BLaER1 treated with 17β-estradiol and CSF1 and Interleukin-3, amounts not matched to agents 10 nM and 100 nM (cell line): Measurements from ENCODE around the gene MYO18B.

Experiments used
- H3K27ac ChIP-seq, 11 experiments: shearing (Covaris generic); formaldehyde crosslinking; 2 replicates each; pipeline ENCODE4 v1.8.1; 2022
- H3K27me3 ChIP-seq, 11 experiments: shearing (Covaris generic); formaldehyde crosslinking; 2 replicates each; pipeline ENCODE4 v1.8.1; 2022
- H3K36me3 ChIP-seq, 11 experiments: shearing (Covaris generic); formaldehyde crosslinking; 2 replicates each; pipeline ENCODE4 v1.8.1; 2022
- H3K4me1 ChIP-seq, 10 experiments: shearing (Covaris generic); formaldehyde crosslinking; 2 replicates each; pipeline ENCODE4 v1.8.1; 2022
- H3K4me2 ChIP-seq, 11 experiments: shearing (Covaris generic); formaldehyde crosslinking; 2 replicates each; pipeline ENCODE4 v1.8.1; 2022
- H3K4me3 ChIP-seq, 10 experiments: shearing (Covaris generic); formaldehyde crosslinking; 2 replicates each; pipeline ENCODE4 v1.8.1; 2022
- H3K9ac ChIP-seq, 11 experiments: shearing (Covaris generic); formaldehyde crosslinking; 2 replicates each; pipeline ENCODE4 v1.8.1; 2022
- H3K9me3 ChIP-seq, 11 experiments: shearing (Covaris generic); formaldehyde crosslinking; replicated peaks in 1 of 11; 2 replicates each; pipeline ENCODE4 v1.8.1; 2022
- H4K20me1 ChIP-seq, 11 experiments: shearing (Covaris generic); formaldehyde crosslinking; 2 replicates each; pipeline ENCODE4 v1.8.1; 2022
- Cebpa-rat ChIP-seq, 11 experiments: shearing (Covaris generic); IDR thresholded peaks; 2 replicates each; pipeline ENCODE4 v1.8.1; 2022

Gene MYO18B

GRCh38 chr22:26050079-26050478 lies 308.1 kb downstream of the MYO18B start:
- Histone ChIP-seq H4K20me1 (no peaks in the 10 kb centered on the region), H3K9me3 (no peaks in the 10 kb centered on the region), H3K4me1 (peaks cover 7 to 33% (median 25%) of the 10 kb centered on the region in 10 experiments; a peak in 19 of 20 replicates), H3K9ac (no peak overlapping the region), H3K27ac (no peak overlapping the region), H3K4me3 (no peak overlapping the region), H3K36me3 (no peaks in the 10 kb centered on the region), H3K27me3 (no peaks in the 10 kb centered on the region), H3K4me2 (no peak overlapping the region)
- no peak for TF ChIP-seq Cebpa-rat (IDR thresholded peaks at IDR 0.05)

DNA sequence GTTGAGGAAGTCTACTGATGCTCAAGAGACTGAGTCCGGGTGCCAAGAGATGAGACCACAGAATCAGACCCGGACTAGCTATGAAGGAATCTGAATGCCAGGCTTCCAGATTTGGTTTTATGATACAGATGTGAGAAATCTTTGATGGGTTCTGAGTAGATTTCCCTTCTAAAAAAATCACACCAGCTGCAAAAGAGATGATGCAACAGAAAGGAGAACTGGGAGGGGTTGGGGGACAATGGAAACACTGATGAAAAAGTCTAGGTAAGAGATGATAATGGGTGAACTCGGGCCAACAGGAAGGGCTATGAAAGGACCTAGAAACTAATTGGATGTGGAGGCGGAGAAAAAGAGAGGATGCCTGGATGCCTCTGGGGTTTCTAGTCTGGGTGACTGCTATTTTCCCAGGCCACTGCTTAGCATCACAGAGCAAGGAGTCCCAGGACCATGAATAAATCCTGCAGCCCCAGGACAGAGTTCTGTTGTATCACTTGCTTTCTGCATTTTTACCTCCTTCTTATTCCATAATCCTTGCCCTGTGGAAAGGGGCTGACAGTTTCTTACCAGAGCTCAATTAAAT lies 311.8 kb downstream of the MYO18B start:
- Histone ChIP-seq H3K4me2 (peak overlapping the region; percentile 3 to 85 (median 66); a peak in 20 of 22 replicates), H3K4me3 (no peak overlapping the region), H3K9me3 (no peaks in the 10 kb centered on the region), H3K36me3 (no peaks in the 10 kb centered on the region), H3K27me3 (peaks cover 0 to 9% (median 0%) of the 10 kb centered on the region in 11 experiments; a peak in 1 of 22 replicates), H3K27ac (peak overlapping the region in 2 of 11 experiments; percentile 4 to 5; a peak in 2 of 22 replicates), H3K9ac (no peak overlapping the region), H3K4me1 (peaks cover 7 to 58% (median 47%) of the 10 kb centered on the region in 10 experiments; a peak in 19 of 20 replicates), H4K20me1 (no peaks in the 10 kb centered on the region)
- peak in 4 of 11 experiments; percentile 31 to 59 (median 44); a peak in 4 of 22 replicates for TF ChIP-seq Cebpa-rat (IDR thresholded peaks at IDR 0.05)

- TF ChIP-seq Cebpa-rat (IDR thresholded peaks at IDR 0.05): no peak
- Histone ChIP-seq H3K27ac (no peak overlapping the region), H3K4me3 (no peak overlapping the region), H3K36me3 (no peaks in the 10 kb centered on the region), H4K20me1 (no peaks in the 10 kb centered on the region), H3K9me3 (no peaks in the 10 kb centered on the region), H3K4me1 (peaks cover 7 to 58% (median 47%) of the 10 kb centered on the region in 10 experiments; a peak in 19 of 20 replicates), H3K27me3 (peaks cover 0 to 9% (median 0%) of the 10 kb centered on the region in 11 experiments; a peak in 1 of 22 replicates), H3K4me2 (peak overlapping the region in 7 of 11 experiments; percentile 58 to 85 (median 77); a peak in 15 of 22 replicates), H3K9ac (no peak overlapping the region)
Observed at GRCh38 chr22:26054841-26055605, 313.0 kb downstream of the MYO18B start.

DNA sequence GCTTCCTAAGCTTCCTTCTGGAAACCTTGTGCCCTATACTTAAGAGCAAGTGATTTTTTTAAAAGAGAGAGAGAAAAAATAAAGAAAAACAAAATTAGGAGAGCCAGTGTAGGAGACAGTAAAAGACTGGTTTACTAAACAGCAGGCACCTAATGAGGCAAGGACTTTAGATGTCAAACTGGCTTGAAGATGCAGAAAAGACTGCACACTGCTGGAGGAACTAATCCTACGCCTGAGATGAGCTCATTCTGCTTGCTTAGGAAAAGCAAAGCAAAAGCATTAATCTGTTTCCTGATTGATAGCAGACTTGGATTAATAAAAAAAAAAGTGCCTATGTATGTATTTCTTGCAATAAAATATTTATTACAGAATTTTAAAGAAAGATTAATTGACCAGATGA lies 313.7 kb downstream of the MYO18B start:
- peaks cover 0 to 9% (median 0%) of the 10 kb centered on the region in 11 experiments; a peak in 1 of 22 replicates for H3K27me3 ChIP-seq
- no peak overlapping the region for H3K9ac ChIP-seq
- no peak for TF ChIP-seq Cebpa-rat (IDR thresholded peaks at IDR 0.05)
- H3K27ac ChIP-seq: no peak overlapping the region
- H3K9me3 ChIP-seq: no peaks in the 10 kb centered on the region
- peak overlapping the region in 6 of 11 experiments; percentile 68 to 85 (median 74); a peak in 10 of 22 replicates for H3K4me2 ChIP-seq
- no peaks in the 10 kb centered on the region for H4K20me1 ChIP-seq
- no peaks in the 10 kb centered on the region for H3K36me3 ChIP-seq
- peaks cover 7 to 58% (median 47%) of the 10 kb centered on the region in 10 experiments; a peak in 19 of 20 replicates for H3K4me1 ChIP-seq
- no peak overlapping the region for H3K4me3 ChIP-seq

DNA sequence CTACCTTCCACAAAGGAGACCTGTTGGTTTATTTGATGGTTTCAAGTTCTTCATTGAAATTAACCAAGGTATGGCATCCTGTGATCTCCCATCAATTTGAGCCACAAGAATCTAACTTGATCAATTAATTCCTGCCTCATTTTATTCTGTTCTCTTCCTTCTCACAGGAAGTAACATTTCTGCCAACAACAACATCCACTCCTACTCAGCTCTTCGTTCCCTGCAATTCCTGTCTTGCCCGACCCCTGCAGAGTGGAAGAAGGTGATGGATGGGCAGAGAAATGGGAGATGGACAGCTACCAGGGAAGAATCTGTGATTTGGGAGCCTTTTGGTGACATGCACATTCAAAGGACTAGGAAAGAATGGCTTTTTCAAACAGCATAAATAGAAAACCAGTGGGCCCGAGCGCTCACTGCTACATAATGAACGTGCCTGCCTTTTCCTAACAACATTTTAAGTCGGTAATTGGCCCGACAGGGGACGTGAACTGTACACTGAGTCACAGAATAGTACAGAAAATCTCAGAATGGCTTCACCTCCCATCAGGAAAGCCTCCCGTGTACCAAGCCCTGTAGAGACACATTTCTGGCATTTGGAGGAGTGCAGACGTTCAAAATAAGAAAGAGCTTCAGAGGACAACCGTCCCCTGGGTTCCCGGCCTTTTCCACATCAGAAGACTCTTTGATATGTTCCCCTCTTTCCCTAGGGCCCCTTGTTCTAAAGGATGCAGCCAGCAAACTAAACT lies 314.6 kb downstream of the MYO18B start:
- H3K36me3 ChIP-seq: no peaks in the 10 kb centered on the region
- H3K9ac ChIP-seq: no peak overlapping the region
- peaks cover 7 to 58% (median 47%) of the 10 kb centered on the region in 10 experiments; a peak in 19 of 20 replicates for H3K4me1 ChIP-seq
- H3K4me2 ChIP-seq: peak overlapping the region in 9 of 11 experiments; percentile 11 to 85 (median 70); a peak in 18 of 22 replicates
- no peaks in the 10 kb centered on the region for H3K9me3 ChIP-seq
- TF ChIP-seq Cebpa-rat (IDR thresholded peaks at IDR 0.05): no peak
- H3K27ac ChIP-seq: no peak overlapping the region
- H4K20me1 ChIP-seq: no peaks in the 10 kb centered on the region
- peaks cover 0 to 9% (median 0%) of the 10 kb centered on the region in 11 experiments; a peak in 1 of 22 replicates for H3K27me3 ChIP-seq
- H3K4me3 ChIP-seq: no peak overlapping the region

- no peak overlapping the region for H3K27ac ChIP-seq
Observed at GRCh38 chr22:26057731-26058130, 315.7 kb downstream of the MYO18B start.

GRCh38 chr22:26064048-26064447 lies 322.1 kb downstream of the MYO18B start:
- no peak overlapping the region for H3K4me2 ChIP-seq
- no peak overlapping the region for H3K4me3 ChIP-seq
- H3K4me1 ChIP-seq: peaks cover 0 to 10% (median 2%) of the 10 kb centered on the region in 10 experiments; a peak in 4 of 20 replicates
- H3K27me3 ChIP-seq: no peaks in the 10 kb centered on the region; a peak in 1 of 22 replicates
- H4K20me1 ChIP-seq: no peaks in the 10 kb centered on the region
- H3K9me3 ChIP-seq: no peaks in the 10 kb centered on the region
- TF ChIP-seq Cebpa-rat (IDR thresholded peaks at IDR 0.05): no peak
- H3K36me3 ChIP-seq: no peaks in the 10 kb centered on the region
- no peak overlapping the region for H3K27ac ChIP-seq
- no peak overlapping the region for H3K9ac ChIP-seq

More at GRCh38 chr22:26057731-26058130, 315.7 kb downstream of the MYO18B start:
- Histone ChIP-seq H3K9me3 (no peaks in the 10 kb centered on the region), H3K27me3 (peaks cover 0 to 9% (median 0%) of the 10 kb centered on the region in 11 experiments; a peak in 1 of 22 replicates), H3K9ac (no peak overlapping the region), H3K4me2 (peak overlapping the region in 6 of 11 experiments; percentile 65 to 85 (median 71); a peak in 11 of 22 replicates), H4K20me1 (no peaks in the 10 kb centered on the region), H3K4me1 (peaks cover 7 to 51% (median 44%) of the 10 kb centered on the region in 10 experiments; a peak in 19 of 20 replicates), H3K36me3 (no peaks in the 10 kb centered on the region), H3K4me3 (no peak overlapping the region)
- no peak for TF ChIP-seq Cebpa-rat (IDR thresholded peaks at IDR 0.05)

GRCh38 chr22:26065847-26066246 lies 323.9 kb downstream of the MYO18B start:
- Histone ChIP-seq H4K20me1 (no peaks in the 10 kb centered on the region), H3K27ac (no peak overlapping the region), H3K4me3 (no peak overlapping the region), H3K9me3 (no peaks in the 10 kb centered on the region), H3K4me1 (peaks cover 0 to 10% (median 2%) of the 10 kb centered on the region in 10 experiments; a peak in 4 of 20 replicates), H3K36me3 (no peaks in the 10 kb centered on the region), H3K9ac (no peak overlapping the region), H3K27me3 (no peaks in the 10 kb centered on the region; a peak in 1 of 22 replicates), H3K4me2 (peak overlapping the region in 2 of 11 experiments; percentile 11 to 35; a peak in 3 of 22 replicates)
- no peak for TF ChIP-seq Cebpa-rat (IDR thresholded peaks at IDR 0.05)
